Measurements from ENCODE around the gene BEND2. TPM values are rescaled to one million over a fixed set of nuclear protein-coding genes. Genes with fewer than 3 reads are reported as not detected.
"Not testable (repeated sequence)": the region's sequence is repeated elsewhere in the genome, so short reads cannot be mapped to it uniquely, and the experiment has no call there.

Gene BEND2
- total RNA-seq, result not detected

- 90 to 92% methylated on average over 3 to 19 of the region's 19 CpGs for WGBS, 2 donors
- H3K36me3 ChIP-seq, result no peaks in the 10 kb centered on the region
- TF ChIP-seq POLR2A (IDR thresholded peaks at IDR 0.05) (no peak), CTCF (IDR thresholded peaks at IDR 0.05) (no peak)
- H3K9me3 ChIP-seq, result peaks cover 0 to 4% (median 0%) of the 10 kb centered on the region in 3 donors
- H3K27me3 ChIP-seq, result no peaks in the 10 kb centered on the region
- no peaks in the 10 kb centered on the region for H3K4me1 ChIP-seq
- intact Hi-C loops (cut with DNase I), result no loop called here
- no peak within 1 kb of the TSS for H3K27ac ChIP-seq
- DNase-seq, result no peak
- H3K4me3 ChIP-seq, result no peak within 1 kb of the TSS
These were observed at the start of gene BEND2 for GRCh38 chrX:18220786-18221185. TSS of gene BEND2 (minus strand) at chrX:18220886. CDS start at chrX:18220750, 136 bp downstream.

GRCh38 chrX:18255059-18255458, 34.4 kb upstream of the BEND2 start:
- Histone ChIP-seq H3K27me3 (no peaks in the 10 kb centered on the region), H3K36me3 (no peaks in the 10 kb centered on the region), H3K9me3 (no peaks in the 10 kb centered on the region), H3K4me3 (no peak overlapping the region), H3K27ac (no peak overlapping the region), H3K4me1 (no peaks in the 10 kb centered on the region)
- WGBS, 2 donors, result 94 to 100% methylated on average over 1 of the region's 1 CpG
- no peak for TF ChIP-seq CTCF (IDR thresholded peaks at IDR 0.05)
- TF ChIP-seq POLR2A (IDR thresholded peaks at IDR 0.05), result no peak
- no peak for DNase-seq
- intact Hi-C loops (cut with DNase I), result no loop called here

- no peaks in the 10 kb centered on the region for H3K4me1 ChIP-seq
- H3K27me3 ChIP-seq, result no peaks in the 10 kb centered on the region
- intact Hi-C loops (cut with DNase I), result no loop called here
- H3K4me3 ChIP-seq, result no peak overlapping the region
- H3K27ac ChIP-seq, result no peak overlapping the region
- TF ChIP-seq CTCF (IDR thresholded peaks at IDR 0.05) (no peak), POLR2A (IDR thresholded peaks at IDR 0.05) (no peak)
- H3K36me3 ChIP-seq, result no peaks in the 10 kb centered on the region
- DNase-seq, result no peak
- WGBS, 2 donors, result 27 to 51% methylated on average over 3 of the region's 3 CpGs
- H3K9me3 ChIP-seq, result no peaks in the 10 kb centered on the region
These were observed 32.1 kb upstream of the BEND2 start for GRCh38 chrX:18252644-18253359.

- WGBS, 2 donors, result 78 to 83% methylated on average over 4 to 19 of the region's 21 CpGs
- H3K4me3 ChIP-seq; DNase-seq; H3K9me3 ChIP-seq; intact Hi-C loops (cut with DNase I); H3K4me1 ChIP-seq; H3K27me3 ChIP-seq; H3K27ac ChIP-seq; H3K36me3 ChIP-seq: not testable (repeated sequence)
These were observed 9.0 kb upstream of the BEND2 start for GRCh38 chrX:18229646-18230045.

GRCh38 chrX:18228069-18228468, 7.4 kb upstream of the BEND2 start:
- TF ChIP-seq POLR2A (IDR thresholded peaks at IDR 0.05) (no peak), CTCF (IDR thresholded peaks at IDR 0.05) (no peak)

More at GRCh38 chrX:18228069-18228468, 7.4 kb upstream of the BEND2 start:
- no peak for DNase-seq
- intact Hi-C loops (cut with DNase I), result no loop called here
- Histone ChIP-seq H3K36me3 (no peaks in the 10 kb centered on the region), H3K4me3 (no peak overlapping the region), H3K27me3 (no peaks in the 10 kb centered on the region), H3K4me1 (no peaks in the 10 kb centered on the region), H3K27ac (no peak overlapping the region), H3K9me3 (no peaks in the 10 kb centered on the region)
- WGBS, 2 donors, result 85 to 100% methylated on average over 1 to 7 of the region's 14 CpGs
